Measurements from ENCODE around the gene ATP2B1.

ATP2B1 gene

GRCh38 chr12:89649820-89650219 is 58.8 kb downstream of the ATP2B1 start:
- no peak for DNase-seq (ENCODE audit: low read depth)
- no peak overlapping the region for H3K4me3 ChIP-seq (ENCODE audit: low read length)
- TF ChIP-seq CTCF (IDR thresholded peaks at IDR 0.05; ENCODE audit: insufficient read depth, low read depth, low read length, missing control alignments): no peak

- DNase-seq (ENCODE audit: low read depth): no peak
- no peak overlapping the region for H3K4me3 ChIP-seq (ENCODE audit: low read length)
- no peak for TF ChIP-seq CTCF (IDR thresholded peaks at IDR 0.05; ENCODE audit: insufficient read depth, low read depth, low read length, missing control alignments)
These were observed 59.5 kb downstream of the ATP2B1 start for GRCh38 chr12:89649139-89649538.

- peak; percentile 47 for DNase-seq (ENCODE audit: low read depth)
- H3K4me3 ChIP-seq (ENCODE audit: low read length): no peak overlapping the region
- TF ChIP-seq CTCF (IDR thresholded peaks at IDR 0.05; ENCODE audit: insufficient read depth, low read depth, low read length, missing control alignments): no peak
These were observed 60.3 kb downstream of the ATP2B1 start for GRCh38 chr12:89648211-89648930.

GRCh38 chr12:89645434-89645833 is 63.2 kb downstream of the ATP2B1 start:
- DNase-seq (ENCODE audit: low read depth): no peak
- no peak for TF ChIP-seq CTCF (IDR thresholded peaks at IDR 0.05; ENCODE audit: insufficient read depth, low read depth, low read length, missing control alignments)

GRCh38 chr12:89642959-89643358 is 65.7 kb downstream of the ATP2B1 start:
- no peak for DNase-seq (ENCODE audit: low read depth)
- no peak for TF ChIP-seq CTCF (IDR thresholded peaks at IDR 0.05; ENCODE audit: insufficient read depth, low read depth, low read length, missing control alignments)
- no peak overlapping the region for H3K4me3 ChIP-seq (ENCODE audit: low read length)

More at GRCh38 chr12:89645434-89645833, 63.2 kb downstream of the ATP2B1 start:
- H3K4me3 ChIP-seq (ENCODE audit: low read length): no peak overlapping the region

- no peak for TF ChIP-seq CTCF (IDR thresholded peaks at IDR 0.05; ENCODE audit: insufficient read depth, low read depth, low read length, missing control alignments)
- no peak for DNase-seq (ENCODE audit: low read depth)
- no peak overlapping the region for H3K4me3 ChIP-seq (ENCODE audit: low read length)
These were observed 71.9 kb downstream of the ATP2B1 start for GRCh38 chr12:89636776-89637160.

All from epithelial cell of esophagus (primary cell).